A549 (cell line): ENCODE data around the gene ACSM6.

ENCODE experiments used
- EP300 ChIP-seq, 2 experiments: fragments of >200 bp; sonication (Bioruptor Twin); formaldehyde crosslinking; IDR thresholded peaks; 2 replicates in 1 of 2; 3 replicates in 1 of 2; pipeline ENCODE4 v1.6.1; 2016 to 2017
- JUN ChIP-seq, 2 experiments: fragments of >200 bp; sonication (Bioruptor Twin); formaldehyde crosslinking; IDR thresholded peaks; 2 replicates in 1 of 2; 3 replicates in 1 of 2; pipeline ENCODE4 v1.6.1; 2016 to 2017
- POLR2A ChIP-seq: IDR thresholded peaks from 2 replicates; pipeline ENCODE4 v1.6.1; 2012; ENCODE audit warnings: mild to moderate bottlenecking, low read length
- SMC3 ChIP-seq: fragments of >200 bp; sonication (Bioruptor Twin); formaldehyde crosslinking; IDR thresholded peaks from 3 replicates; pipeline ENCODE4 v1.6.1; 2018; ENCODE audit warnings: inconsistent platforms
- TF ChIP-seq, protein P1 (sequence below): IDR thresholded peaks from 2 replicates; pipeline ENCODE4 v1.6.1; 2012
- TF ChIP-seq, protein P2 (sequence below): fragments of >200 bp; sonication (Bioruptor Twin); formaldehyde crosslinking; IDR thresholded peaks from 3 replicates; pipeline ENCODE4 v1.5.1; 2016

DNA sequence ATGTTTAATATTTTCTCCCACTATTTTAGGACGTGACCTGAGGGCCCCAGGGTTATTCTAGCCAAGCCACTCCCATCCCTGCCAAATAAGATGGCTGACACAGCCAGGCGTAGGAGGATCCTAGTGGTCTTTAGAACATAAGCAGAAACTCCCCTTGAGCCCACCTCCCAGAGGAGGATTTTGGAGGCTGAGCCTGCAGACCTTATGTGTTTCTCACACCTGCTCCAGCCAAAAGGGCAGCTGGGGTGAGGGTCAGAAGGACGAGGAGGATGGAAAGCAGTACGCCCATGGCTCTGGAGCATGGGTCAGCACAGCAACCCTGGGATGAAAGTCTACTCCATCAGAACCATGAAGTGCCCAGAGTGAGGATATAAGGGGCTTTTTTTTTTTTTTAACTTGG, 56.8 kb downstream of the ACSM6 start:
- TF ChIP-seq POLR2A (no peak), SMC3 (no peak), EP300 (IDR thresholded peaks at IDR 0.05) (no peak), JUN (IDR thresholded peaks at IDR 0.05) (no peak)
- TF ChIP-seq, protein P1, sequence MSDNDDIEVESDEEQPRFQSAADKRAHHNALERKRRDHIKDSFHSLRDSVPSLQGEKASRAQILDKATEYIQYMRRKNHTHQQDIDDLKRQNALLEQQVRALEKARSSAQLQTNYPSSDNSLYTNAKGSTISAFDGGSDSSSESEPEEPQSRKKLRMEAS: no peak
- TF ChIP-seq, protein P2, sequence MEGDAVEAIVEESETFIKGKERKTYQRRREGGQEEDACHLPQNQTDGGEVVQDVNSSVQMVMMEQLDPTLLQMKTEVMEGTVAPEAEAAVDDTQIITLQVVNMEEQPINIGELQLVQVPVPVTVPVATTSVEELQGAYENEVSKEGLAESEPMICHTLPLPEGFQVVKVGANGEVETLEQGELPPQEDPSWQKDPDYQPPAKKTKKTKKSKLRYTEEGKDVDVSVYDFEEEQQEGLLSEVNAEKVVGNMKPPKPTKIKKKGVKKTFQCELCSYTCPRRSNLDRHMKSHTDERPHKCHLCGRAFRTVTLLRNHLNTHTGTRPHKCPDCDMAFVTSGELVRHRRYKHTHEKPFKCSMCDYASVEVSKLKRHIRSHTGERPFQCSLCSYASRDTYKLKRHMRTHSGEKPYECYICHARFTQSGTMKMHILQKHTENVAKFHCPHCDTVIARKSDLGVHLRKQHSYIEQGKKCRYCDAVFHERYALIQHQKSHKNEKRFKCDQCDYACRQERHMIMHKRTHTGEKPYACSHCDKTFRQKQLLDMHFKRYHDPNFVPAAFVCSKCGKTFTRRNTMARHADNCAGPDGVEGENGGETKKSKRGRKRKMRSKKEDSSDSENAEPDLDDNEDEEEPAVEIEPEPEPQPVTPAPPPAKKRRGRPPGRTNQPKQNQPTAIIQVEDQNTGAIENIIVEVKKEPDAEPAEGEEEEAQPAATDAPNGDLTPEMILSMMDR: no peak
